Measurements from ENCODE around the gene TMCO4. TPM values are rescaled to one million over a fixed set of nuclear protein-coding genes. Genes with fewer than 3 reads are reported as not detected.

Gene TMCO4
- total RNA-seq, 1 experiment from 2014 or later, result 19.7 TPM

- Histone ChIP-seq H3K79me2 (ENCODE audit: low read length) (no peaks in the 10 kb centered on the region), H2AFZ (ENCODE audit: low read length) (no peak overlapping the region), H3K9ac (ENCODE audit: low read length) (no peak overlapping the region), H3K4me1 (ENCODE audit: insufficient read depth, low read length) (no peaks in the 10 kb centered on the region), H3K27me3 (ENCODE audit: low read length) (no peaks in the 10 kb centered on the region), H3K4me3 (ENCODE audit: low read length) (no peak overlapping the region), H3F3A (ENCODE audit: low read length, unreplicated experiment) (no peaks in the 10 kb centered on the region), H3K36me3 (ENCODE audit: low read depth, low read length) (no peaks in the 10 kb centered on the region), H3K9me2 (replicated peaks; ENCODE audit: low read length) (no peaks in the 10 kb centered on the region), H3K9me3 (ENCODE audit: low read length) (no peaks in the 10 kb centered on the region), H3K27ac (ENCODE audit: low read length) (no peak overlapping the region), H4K20me1 (ENCODE audit: low read length) (no peaks in the 10 kb centered on the region), H3K4me2 (ENCODE audit: low read length) (no peak overlapping the region)
- intact Hi-C loops (cut with micrococcal nuclease), result no loop called here
- BruUV-seq (replicated peaks), result no TSS peak
- DNase-seq (no peak), ATAC-seq (no peak)
- CTCF ChIA-PET, result no interaction called here
- POLR2A ChIA-PET (ENCODE audit: unreplicated experiment), result no interaction called here
- TF ChIP-seq CTCF (conservative IDR thresholded peaks at IDR 0.05; ENCODE audit: low read depth, low read length) (no peak), EZH2phosphoT487 (IDR thresholded peaks at IDR 0.05; ENCODE audit: borderline replicate concordance, low read length) (no peak), EZH2 (IDR thresholded peaks at IDR 0.05; ENCODE audit: low read length, unreplicated experiment) (no peak)
Observed at GRCh38 chr1:19690342-19690741, 109.4 kb downstream of the TMCO4 start.

- H3K36me3 ChIP-seq (ENCODE audit: low read depth, low read length), result no peaks in the 10 kb centered on the region
- intact Hi-C loops (cut with micrococcal nuclease), result no loop called here
- CTCF ChIA-PET, result no interaction called here
- H3K9me2 ChIP-seq (replicated peaks; ENCODE audit: low read length), result no peaks in the 10 kb centered on the region
- POLR2A ChIA-PET (ENCODE audit: unreplicated experiment), result no interaction called here
- no peak for ATAC-seq
- no peak overlapping the region for H3K4me2 ChIP-seq (ENCODE audit: low read length)
- no peaks in the 10 kb centered on the region for H3F3A ChIP-seq (ENCODE audit: low read length, unreplicated experiment)
- no peak overlapping the region for H3K4me3 ChIP-seq (ENCODE audit: low read length)
- no peak for TF ChIP-seq CTCF (conservative IDR thresholded peaks at IDR 0.05; ENCODE audit: low read depth, low read length)
- no peak for TF ChIP-seq EZH2phosphoT487 (IDR thresholded peaks at IDR 0.05; ENCODE audit: borderline replicate concordance, low read length)
- no peak for TF ChIP-seq EZH2 (IDR thresholded peaks at IDR 0.05; ENCODE audit: low read length, unreplicated experiment)
- no peaks in the 10 kb centered on the region for H4K20me1 ChIP-seq (ENCODE audit: low read length)
- no peaks in the 10 kb centered on the region for H3K27me3 ChIP-seq (ENCODE audit: low read length)
- H3K9me3 ChIP-seq (ENCODE audit: low read length), result no peaks in the 10 kb centered on the region
- H3K79me2 ChIP-seq (ENCODE audit: low read length), result no peaks in the 10 kb centered on the region
- H3K4me1 ChIP-seq (ENCODE audit: insufficient read depth, low read length), result no peaks in the 10 kb centered on the region
- no TSS peak for BruUV-seq (replicated peaks)
- no peak overlapping the region for H2AFZ ChIP-seq (ENCODE audit: low read length)
- H3K27ac ChIP-seq (ENCODE audit: low read length), result no peak overlapping the region
- DNase-seq, result no peak
- no peak overlapping the region for H3K9ac ChIP-seq (ENCODE audit: low read length)
Observed at GRCh38 chr1:19689856-19690255, 109.9 kb downstream of the TMCO4 start.

DNA sequence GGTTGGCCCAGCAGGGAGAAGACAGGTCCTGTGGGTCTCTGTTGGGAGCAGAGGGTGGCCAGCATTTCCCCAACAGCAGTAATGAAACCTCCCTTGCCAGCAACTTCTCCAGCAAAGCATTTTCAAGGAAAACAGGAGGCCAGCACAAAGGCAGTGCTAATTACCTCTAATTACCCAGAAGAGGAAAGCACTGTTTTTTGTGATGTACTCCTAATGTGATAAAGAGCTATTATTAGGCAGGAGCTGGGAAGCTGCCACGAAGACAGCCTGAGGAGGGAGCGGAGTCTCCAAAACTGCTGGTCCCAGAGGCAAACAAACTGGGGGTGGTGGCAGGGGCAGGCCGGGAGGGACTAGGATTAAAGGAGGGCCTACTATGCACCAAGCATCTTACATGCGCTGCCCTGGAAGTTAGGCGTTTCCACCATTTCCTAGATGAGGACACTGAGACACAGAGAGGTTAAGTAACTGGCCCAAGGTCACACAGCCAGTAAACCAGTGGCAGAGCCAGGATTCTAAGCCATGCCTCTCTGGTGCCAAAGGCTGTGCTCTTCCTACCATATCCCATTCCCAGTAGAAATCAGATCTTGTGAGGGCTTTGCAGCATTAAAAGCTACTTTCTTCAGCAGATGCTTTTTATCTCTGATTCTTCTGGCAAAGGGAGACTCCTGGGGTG, 110.5 kb downstream of the TMCO4 start:
- no peak for ATAC-seq

More for the DNA sequence above, 110.5 kb downstream of the TMCO4 start:
- Histone ChIP-seq H4K20me1 (ENCODE audit: low read length) (no peaks in the 10 kb centered on the region), H3K9me2 (replicated peaks; ENCODE audit: low read length) (no peaks in the 10 kb centered on the region), H3K4me3 (ENCODE audit: low read length) (no peak overlapping the region), H2AFZ (ENCODE audit: low read length) (no peak overlapping the region), H3K79me2 (ENCODE audit: low read length) (no peaks in the 10 kb centered on the region), H3K27me3 (ENCODE audit: low read length) (no peaks in the 10 kb centered on the region), H3K36me3 (ENCODE audit: low read depth, low read length) (no peaks in the 10 kb centered on the region), H3K9me3 (ENCODE audit: low read length) (no peaks in the 10 kb centered on the region), H3K9ac (ENCODE audit: low read length) (no peak overlapping the region), H3K27ac (ENCODE audit: low read length) (no peak overlapping the region), H3K4me2 (ENCODE audit: low read length) (no peak overlapping the region), H3F3A (ENCODE audit: low read length, unreplicated experiment) (no peaks in the 10 kb centered on the region), H3K4me1 (ENCODE audit: insufficient read depth, low read length) (no peaks in the 10 kb centered on the region)
- ChIA-PET POLR2A (ENCODE audit: unreplicated experiment) (no interaction called here), CTCF (no interaction called here)
- DNase-seq, result no peak
- BruUV-seq (replicated peaks), result no TSS peak
- no peak for TF ChIP-seq EZH2phosphoT487 (IDR thresholded peaks at IDR 0.05; ENCODE audit: borderline replicate concordance, low read length)
- TF ChIP-seq CTCF (conservative IDR thresholded peaks at IDR 0.05; ENCODE audit: low read depth, low read length), result no peak
- TF ChIP-seq EZH2 (IDR thresholded peaks at IDR 0.05; ENCODE audit: low read length, unreplicated experiment), result no peak
- intact Hi-C loops (cut with micrococcal nuclease), result no loop called here
